ENCODE measurements around the gene ENDOG. TPM values are rescaled to one million over a fixed set of nuclear protein-coding genes. Genes with fewer than 3 reads are reported as not detected.
"Not testable (repeated sequence)": the region's sequence is repeated elsewhere in the genome, so short reads cannot be mapped to it uniquely, and the experiment has no call there.

ENDOG gene
- total RNA-seq, 1 donor from 2014 or later = 17.8 TPM

DNA sequence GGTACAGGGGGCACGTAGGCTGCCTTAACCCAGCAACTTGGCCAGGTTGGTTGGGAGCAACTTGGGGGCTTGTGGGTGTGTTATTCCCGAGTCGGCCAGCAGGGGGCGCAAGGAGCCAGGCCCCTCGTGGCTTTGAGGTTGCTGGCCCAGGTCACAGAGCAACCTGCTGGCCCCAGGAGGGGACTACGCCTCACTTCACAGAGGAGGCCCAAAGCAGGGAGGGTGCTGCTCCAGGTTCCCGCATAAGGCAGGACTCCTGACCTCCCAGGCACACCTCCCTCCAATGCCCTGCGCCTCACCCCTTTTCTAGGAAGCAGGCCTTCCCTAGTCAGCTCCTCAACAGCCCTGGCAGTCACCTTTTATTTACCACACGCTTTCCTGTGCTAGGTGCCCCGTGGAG lies 45.3 kb downstream of the ENDOG start:
- FAIRE-seq (no peak), DNase-seq (ENCODE audit: low read depth) (peak; percentile 7)
- Mint-ChIP-seq H3K36me3 (ENCODE audit: low read depth, unreplicated experiment) (no peaks in the 10 kb centered on the region), H3K27ac (ENCODE audit: unreplicated experiment) (no peak overlapping the region), H3K9me3 (ENCODE audit: unreplicated experiment) (no peaks in the 10 kb centered on the region), H3K4me3 (ENCODE audit: unreplicated experiment) (no peak overlapping the region), H3K27me3 (ENCODE audit: low read depth, unreplicated experiment) (no peaks in the 10 kb centered on the region), H3K4me1 (ENCODE audit: low read depth, unreplicated experiment) (peaks cover 3% of the 10 kb centered on the region)
- no peaks in the 10 kb centered on the region for H3K4me1 ChIP-seq (ENCODE audit: insufficient read depth, low read length)
- TF ChIP-seq EZH2 (IDR thresholded peaks at IDR 0.05; ENCODE audit: insufficient read depth, low read length) = no peak
- TF ChIP-seq, protein P1, sequence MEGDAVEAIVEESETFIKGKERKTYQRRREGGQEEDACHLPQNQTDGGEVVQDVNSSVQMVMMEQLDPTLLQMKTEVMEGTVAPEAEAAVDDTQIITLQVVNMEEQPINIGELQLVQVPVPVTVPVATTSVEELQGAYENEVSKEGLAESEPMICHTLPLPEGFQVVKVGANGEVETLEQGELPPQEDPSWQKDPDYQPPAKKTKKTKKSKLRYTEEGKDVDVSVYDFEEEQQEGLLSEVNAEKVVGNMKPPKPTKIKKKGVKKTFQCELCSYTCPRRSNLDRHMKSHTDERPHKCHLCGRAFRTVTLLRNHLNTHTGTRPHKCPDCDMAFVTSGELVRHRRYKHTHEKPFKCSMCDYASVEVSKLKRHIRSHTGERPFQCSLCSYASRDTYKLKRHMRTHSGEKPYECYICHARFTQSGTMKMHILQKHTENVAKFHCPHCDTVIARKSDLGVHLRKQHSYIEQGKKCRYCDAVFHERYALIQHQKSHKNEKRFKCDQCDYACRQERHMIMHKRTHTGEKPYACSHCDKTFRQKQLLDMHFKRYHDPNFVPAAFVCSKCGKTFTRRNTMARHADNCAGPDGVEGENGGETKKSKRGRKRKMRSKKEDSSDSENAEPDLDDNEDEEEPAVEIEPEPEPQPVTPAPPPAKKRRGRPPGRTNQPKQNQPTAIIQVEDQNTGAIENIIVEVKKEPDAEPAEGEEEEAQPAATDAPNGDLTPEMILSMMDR (IDR thresholded peaks at IDR 0.05; ENCODE audit: insufficient read depth, low read depth, low read length) = peak; percentile 62
- no peak overlapping the region for H3K4me2 ChIP-seq (ENCODE audit: low read length)
- H2AFZ ChIP-seq (ENCODE audit: low read depth, low read length) = no peak overlapping the region
- H3K27me3 ChIP-seq (ENCODE audit: insufficient read depth, low read length) = no peaks in the 10 kb centered on the region
- no peak overlapping the region for H3K9ac ChIP-seq (ENCODE audit: low read length)
- no peaks in the 10 kb centered on the region for H3K79me2 ChIP-seq (ENCODE audit: insufficient read depth, low read length)
- H3K9me3 ChIP-seq (ENCODE audit: insufficient read depth, low read depth, low read length) = no peaks in the 10 kb centered on the region
- H4K20me1 ChIP-seq (ENCODE audit: insufficient read depth, low read length) = no peaks in the 10 kb centered on the region
- no peaks in the 10 kb centered on the region for H3K36me3 ChIP-seq (ENCODE audit: insufficient read depth, low read length)
- H3K27ac ChIP-seq (ENCODE audit: low read depth, low read length) = no peak overlapping the region
- H3K4me3 ChIP-seq (ENCODE audit: insufficient read depth, low read depth, low read length) = no peak overlapping the region

DNA sequence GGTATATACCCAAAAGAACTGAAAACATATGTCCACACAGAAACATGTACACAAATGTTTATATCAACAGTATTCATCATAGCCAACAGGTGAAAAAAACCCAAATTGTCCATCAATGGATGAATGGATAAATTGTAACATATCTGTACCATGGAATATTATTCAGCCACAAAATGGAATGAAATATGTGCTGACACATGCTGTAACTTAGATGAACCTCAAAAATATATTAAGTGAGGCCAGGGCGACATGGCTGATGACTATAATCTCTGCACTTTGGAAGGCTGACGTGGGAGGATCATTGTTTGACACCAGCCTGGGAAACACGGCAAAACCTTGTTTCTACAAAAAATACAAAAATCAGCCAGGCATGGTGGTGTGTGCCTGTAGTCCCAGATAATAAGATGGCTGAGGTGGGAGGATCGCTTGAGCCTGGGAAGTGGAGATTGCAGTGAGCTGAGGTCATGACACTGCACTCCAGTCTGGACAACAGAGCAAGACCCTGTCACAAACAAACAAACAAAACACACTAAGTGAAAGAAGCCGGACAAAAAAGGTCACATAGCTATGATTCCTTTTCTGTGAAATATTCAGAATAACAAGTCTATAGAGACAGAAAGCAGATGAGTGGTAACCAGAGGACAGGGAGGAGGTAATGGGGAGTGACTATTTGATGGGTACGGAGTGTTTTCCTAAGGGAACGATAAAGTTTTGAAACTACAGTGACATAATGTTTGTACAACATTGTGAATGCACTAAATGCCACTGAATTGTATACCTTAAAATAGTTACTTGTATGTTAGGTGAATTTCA lies 52.0 kb downstream of the ENDOG start:
- Mint-ChIP-seq H3K4me3 (ENCODE audit: unreplicated experiment) (no peak overlapping the region), H3K27me3 (ENCODE audit: low read depth, unreplicated experiment) (no peaks in the 10 kb centered on the region), H3K36me3 (ENCODE audit: low read depth, unreplicated experiment) (peaks cover 2% of the 10 kb centered on the region), H3K9me3 (ENCODE audit: unreplicated experiment) (no peaks in the 10 kb centered on the region), H3K27ac (ENCODE audit: unreplicated experiment) (peak overlapping the region; percentile 7), H3K4me1 (ENCODE audit: low read depth, unreplicated experiment) (no peaks in the 10 kb centered on the region)
- no peaks in the 10 kb centered on the region for H3K27me3 ChIP-seq (ENCODE audit: insufficient read depth, low read length)
- H3K9me3 ChIP-seq (ENCODE audit: insufficient read depth, low read depth, low read length) = no peaks in the 10 kb centered on the region
- TF ChIP-seq EZH2 (IDR thresholded peaks at IDR 0.05; ENCODE audit: insufficient read depth, low read length) = no peak
- TF ChIP-seq, protein P1 (IDR thresholded peaks at IDR 0.05; ENCODE audit: insufficient read depth, low read depth, low read length) = no peak
- DNase-seq (ENCODE audit: low read depth) (no peak), FAIRE-seq (no peak)
- no peak overlapping the region for H3K4me2 ChIP-seq (ENCODE audit: low read length)
- H3K4me1 ChIP-seq (ENCODE audit: insufficient read depth, low read length) = no peaks in the 10 kb centered on the region
- no peak overlapping the region for H3K9ac ChIP-seq (ENCODE audit: low read length)
- no peak overlapping the region for H2AFZ ChIP-seq (ENCODE audit: low read depth, low read length)
- H3K36me3 ChIP-seq (ENCODE audit: insufficient read depth, low read length) = peaks cover 2% of the 10 kb centered on the region
- H3K27ac ChIP-seq (ENCODE audit: low read depth, low read length) = no peak overlapping the region
- H3K4me3 ChIP-seq (ENCODE audit: insufficient read depth, low read depth, low read length) = no peak overlapping the region
- H4K20me1 ChIP-seq (ENCODE audit: insufficient read depth, low read length) = no peaks in the 10 kb centered on the region
- no peaks in the 10 kb centered on the region for H3K79me2 ChIP-seq (ENCODE audit: insufficient read depth, low read length)

DNA sequence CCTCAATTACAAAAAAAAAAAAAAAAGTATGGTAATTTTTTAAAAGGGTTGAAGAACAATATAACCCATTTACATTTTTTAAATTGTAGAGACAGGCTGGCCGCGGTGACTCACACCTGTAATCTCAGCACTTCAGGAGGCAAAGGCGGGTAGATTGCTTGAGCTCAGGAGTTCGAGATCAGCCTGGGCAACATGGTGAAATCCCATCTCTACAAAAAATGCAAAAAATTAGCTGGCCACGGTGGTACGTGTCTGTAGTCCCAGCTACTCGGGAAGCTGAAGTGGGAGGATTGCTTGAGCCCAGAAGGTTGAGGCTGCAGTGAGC lies 52.6 kb downstream of the ENDOG start:
- H3K27me3 ChIP-seq (ENCODE audit: insufficient read depth, low read length); H3K79me2 ChIP-seq (ENCODE audit: insufficient read depth, low read length); H3K9me3 ChIP-seq (ENCODE audit: insufficient read depth, low read depth, low read length); H4K20me1 ChIP-seq (ENCODE audit: insufficient read depth, low read length); H3K27me3 Mint-ChIP-seq (ENCODE audit: low read depth, unreplicated experiment); FAIRE-seq; H3K36me3 ChIP-seq (ENCODE audit: insufficient read depth, low read length); DNase-seq (ENCODE audit: low read depth); H3K27ac Mint-ChIP-seq (ENCODE audit: unreplicated experiment); H3K4me2 ChIP-seq (ENCODE audit: low read length); H3K4me3 Mint-ChIP-seq (ENCODE audit: unreplicated experiment); H3K27ac ChIP-seq (ENCODE audit: low read depth, low read length); H3K4me1 Mint-ChIP-seq (ENCODE audit: low read depth, unreplicated experiment); H3K4me1 ChIP-seq (ENCODE audit: insufficient read depth, low read length); H2AFZ ChIP-seq (ENCODE audit: low read depth, low read length); H3K9me3 Mint-ChIP-seq (ENCODE audit: unreplicated experiment); H3K4me3 ChIP-seq (ENCODE audit: insufficient read depth, low read depth, low read length); H3K9ac ChIP-seq (ENCODE audit: low read length); H3K36me3 Mint-ChIP-seq (ENCODE audit: low read depth, unreplicated experiment): not testable (repeated sequence)

Other genes starting within 250 kb of the ENDOG start
- 19.5 and 20.6 TPM in 2 replicates for gene DYNC2I2, start 161.7 kb upstream of the ENDOG start, total RNA-seq
- 361 and 397 TPM in 2 replicates for gene SET, start 129.3 kb upstream of the ENDOG start, total RNA-seq
- gene PKN3, start 116.0 kb upstream of the ENDOG start, total RNA-seq = 2.3 and 3.1 TPM in 2 replicates
- gene ZDHHC12, start 94.4 kb upstream of the ENDOG start, total RNA-seq = 21.8 and 23.7 TPM in 2 replicates
- 31.0 and 31.9 TPM in 2 replicates for gene ZER1, start 46.6 kb upstream of the ENDOG start, total RNA-seq
- gene TBC1D13, start 31.2 kb upstream of the ENDOG start, total RNA-seq = 24.3 and 26.5 TPM in 2 replicates
- 19.5 and 24.6 TPM in 2 replicates for gene SPOUT1, start 11.3 kb downstream of the ENDOG start, total RNA-seq
- 9.3 and 10.1 TPM in 2 replicates for gene KYAT1, start 63.5 kb downstream of the ENDOG start, total RNA-seq
- 103 and 104 TPM in 2 replicates for gene LRRC8A, start 63.6 kb downstream of the ENDOG start, total RNA-seq
- 4.6 and 6.1 TPM in 2 replicates for gene PHYHD1, start 102.5 kb downstream of the ENDOG start, total RNA-seq
- 19.8 and 22.1 TPM in 2 replicates for gene DOLK, start 129.1 kb downstream of the ENDOG start, total RNA-seq
- 40.4 and 45.6 TPM in 2 replicates for gene NUP188, start 129.2 kb downstream of the ENDOG start, total RNA-seq
- gene SH3GLB2, start 209.8 kb downstream of the ENDOG start, total RNA-seq = 35.0 and 38.0 TPM in 2 replicates
- 23.1 and 23.8 TPM in 2 replicates for gene MIGA2, start 218.1 kb downstream of the ENDOG start, total RNA-seq

Measured in astrocyte (in vitro differentiated cells and primary cell).